Activated gamma-delta T cell (primary cell): ENCODE data around the gene MTG1.
"Not testable (repeated sequence)": the region's sequence is repeated elsewhere in the genome, so short reads cannot be mapped to it uniquely, and the experiment has no call there.

Source experiments
- DNase-seq: peaks from one replicate; lab custom pipeline; 2025; lab: John Stamatoyannopoulos, UW

Gene MTG1

GRCh38 chr10:133378251-133379096 is 15.5 kb upstream of the MTG1 start:
- DNase-seq, result peak; percentile 35

GRCh38 chr10:133379152-133379800 is 14.7 kb upstream of the MTG1 start, which contains the start of gene PAOX:
Gene PAOX, plus strand, starts transcription at chr10:133379262. Its CDS starts 55 bp downstream, at chr10:133379317.
- peak; percentile 44 for DNase-seq

- DNase-seq, result no peak
Measured at GRCh38 chr10:133379801-133380666, 13.9 kb upstream of the MTG1 start.

- no peak for DNase-seq
Measured at GRCh38 chr10:133381036-133381435, 12.9 kb upstream of the MTG1 start.

- no peak for DNase-seq
Measured at GRCh38 chr10:133383551-133383950, 10.4 kb upstream of the MTG1 start.

- DNase-seq, result no peak
Measured at GRCh38 chr10:133384071-133384470, 9.9 kb upstream of the MTG1 start.

GRCh38 chr10:133385214-133385613 is 8.7 kb upstream of the MTG1 start:
- no peak for DNase-seq

GRCh38 chr10:133386951-133387350 is 7.0 kb upstream of the MTG1 start:
- DNase-seq, result not testable (repeated sequence)

- no peak for DNase-seq
Measured at GRCh38 chr10:133388236-133388972, 5.6 kb upstream of the MTG1 start.

GRCh38 chr10:133388973-133389818 is 4.8 kb upstream of the MTG1 start:
- peak; percentile 34 for DNase-seq

- no peak for DNase-seq
Measured at GRCh38 chr10:133390597-133391248, 3.2 kb upstream of the MTG1 start.

- DNase-seq, result no peak
Measured at GRCh38 chr10:133391249-133391635, 2.7 kb upstream of the MTG1 start.

GRCh38 chr10:133391761-133392518 is 2.0 kb upstream of the MTG1 start:
- no peak for DNase-seq

GRCh38 chr10:133393401-133394063 is 425 bp upstream of the MTG1 start:
- no peak for DNase-seq

GRCh38 chr10:133394801-133395221 is 854 bp downstream of the MTG1 start:
- no peak for DNase-seq

GRCh38 chr10:133396035-133396624 is 2.2 kb downstream of the MTG1 start:
- no peak for DNase-seq

GRCh38 chr10:133397938-133398337 is 4.0 kb downstream of the MTG1 start:
- no peak for DNase-seq

- DNase-seq, result no peak
Measured at GRCh38 chr10:133399123-133399601, 5.2 kb downstream of the MTG1 start.
